Erythroblast (primary cell): ENCODE measurements around the gene FGR.

Experiments
- GATA1 ChIP-seq: IDR thresholded peaks from 2 replicates; pipeline ENCODE4 v1.6.1; 2011; ENCODE audit warnings: low read depth, mild to moderate bottlenecking, control low read depth, low read length, moderate library complexity
- POLR2A ChIP-seq: IDR thresholded peaks from 2 replicates; pipeline ENCODE4 v1.6.1; 2011; ENCODE audit warnings: mild to moderate bottlenecking, low read length

GRCh38 chr1:27633640-27634176 lies 1.3 kb downstream of the FGR start:
- no peak for TF ChIP-seq POLR2A
- no peak for TF ChIP-seq GATA1
